Adrenal gland (tissue), 5 donors: ENCODE results near the gene MECR.

Source experiments
- POLR2A ChIP-seq, 2 donors: fragments of 450-650 bp; IDR thresholded peaks; one replicate each; pipeline ENCODE4 v1.6.1; 2017; ENCODE audit warnings: antibody characterized with exemption in 2 of 2, mild to moderate bottlenecking in 2 of 2, moderate library complexity in 1 of 2
- TF ChIP-seq, protein P1 (sequence below), 6 experiments: fragments of 450-650 bp in 4 of 6; fragments of 200-600 bp in 2 of 6; sonication (generic) in 1 of 6; IDR thresholded peaks; 1 replicate in 5 of 6; 2 replicates in 1 of 6; pipeline versions ENCODE4 v1.5.1 to v1.8.0; 2016 to 2021; ENCODE audit warnings: antibody characterized with exemption in 6 of 6, mild to moderate bottlenecking in 2 of 6, moderate library complexity in 1 of 6
- donor health status: DM: no; HTN: no; CAD: no.

DNA sequence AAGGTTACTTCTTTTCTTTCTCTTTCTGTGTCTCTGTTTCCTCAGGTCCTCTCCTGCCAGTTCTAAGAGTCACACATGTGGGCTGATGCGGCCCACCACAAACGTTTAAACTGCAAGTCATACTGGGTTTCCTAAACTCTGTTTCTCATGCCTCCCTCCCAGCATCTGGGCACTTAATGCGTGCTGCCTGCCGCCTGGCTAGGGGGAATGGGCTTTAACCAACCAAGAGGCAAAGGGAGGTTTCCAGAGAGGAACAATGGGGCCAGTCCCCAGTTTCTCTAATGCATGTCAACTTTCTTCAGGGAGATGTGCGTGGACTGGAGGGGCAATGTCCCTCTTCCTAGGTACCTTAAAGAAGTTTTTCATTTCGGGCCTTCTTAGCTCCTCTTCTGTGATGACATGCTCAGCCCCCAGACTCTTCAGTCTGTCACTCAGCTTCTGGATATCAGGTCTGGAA, 29.1 kb downstream of the MECR start:
- TF ChIP-seq POLR2A (IDR thresholded peaks at IDR 0.05): no peak
- TF ChIP-seq, protein P1, sequence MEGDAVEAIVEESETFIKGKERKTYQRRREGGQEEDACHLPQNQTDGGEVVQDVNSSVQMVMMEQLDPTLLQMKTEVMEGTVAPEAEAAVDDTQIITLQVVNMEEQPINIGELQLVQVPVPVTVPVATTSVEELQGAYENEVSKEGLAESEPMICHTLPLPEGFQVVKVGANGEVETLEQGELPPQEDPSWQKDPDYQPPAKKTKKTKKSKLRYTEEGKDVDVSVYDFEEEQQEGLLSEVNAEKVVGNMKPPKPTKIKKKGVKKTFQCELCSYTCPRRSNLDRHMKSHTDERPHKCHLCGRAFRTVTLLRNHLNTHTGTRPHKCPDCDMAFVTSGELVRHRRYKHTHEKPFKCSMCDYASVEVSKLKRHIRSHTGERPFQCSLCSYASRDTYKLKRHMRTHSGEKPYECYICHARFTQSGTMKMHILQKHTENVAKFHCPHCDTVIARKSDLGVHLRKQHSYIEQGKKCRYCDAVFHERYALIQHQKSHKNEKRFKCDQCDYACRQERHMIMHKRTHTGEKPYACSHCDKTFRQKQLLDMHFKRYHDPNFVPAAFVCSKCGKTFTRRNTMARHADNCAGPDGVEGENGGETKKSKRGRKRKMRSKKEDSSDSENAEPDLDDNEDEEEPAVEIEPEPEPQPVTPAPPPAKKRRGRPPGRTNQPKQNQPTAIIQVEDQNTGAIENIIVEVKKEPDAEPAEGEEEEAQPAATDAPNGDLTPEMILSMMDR (IDR thresholded peaks at IDR 0.05): no peak
